GM12801 (cell line): ENCODE results near the gene SPDEF.

Source experiments
- CTCF ChIP-seq: IDR thresholded peaks from one replicate; pipeline ENCODE4 v1.5.1; 2011; ENCODE audit warnings: control low read depth; ENCODE audit not compliant: insufficient read length; ENCODE audit errors: extremely low read depth

SPDEF gene

GRCh38 chr6:34506718-34507117 lies 49.4 kb downstream of the SPDEF start:
- no peak for TF ChIP-seq CTCF

DNA sequence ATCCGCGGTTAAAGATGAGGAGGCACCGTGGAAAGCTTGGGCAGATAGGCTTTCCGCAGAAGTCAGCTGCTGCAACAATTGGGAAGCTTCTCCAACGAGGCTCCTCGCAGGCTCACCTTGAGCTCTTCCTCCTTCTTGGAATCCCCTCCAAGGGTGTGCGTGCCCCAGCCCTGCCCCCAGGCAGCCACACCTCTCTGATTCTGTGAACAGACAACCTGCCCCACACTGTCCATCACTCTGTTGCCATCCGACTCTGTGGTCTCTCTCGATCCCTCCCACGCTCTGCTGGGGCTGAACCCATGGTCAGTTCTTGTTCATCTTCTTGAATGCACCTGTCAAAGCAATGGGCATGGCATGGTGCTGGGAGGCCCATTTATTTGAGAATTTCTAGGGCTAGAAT lies 58.7 kb downstream of the SPDEF start:
- no peak for TF ChIP-seq CTCF

DNA sequence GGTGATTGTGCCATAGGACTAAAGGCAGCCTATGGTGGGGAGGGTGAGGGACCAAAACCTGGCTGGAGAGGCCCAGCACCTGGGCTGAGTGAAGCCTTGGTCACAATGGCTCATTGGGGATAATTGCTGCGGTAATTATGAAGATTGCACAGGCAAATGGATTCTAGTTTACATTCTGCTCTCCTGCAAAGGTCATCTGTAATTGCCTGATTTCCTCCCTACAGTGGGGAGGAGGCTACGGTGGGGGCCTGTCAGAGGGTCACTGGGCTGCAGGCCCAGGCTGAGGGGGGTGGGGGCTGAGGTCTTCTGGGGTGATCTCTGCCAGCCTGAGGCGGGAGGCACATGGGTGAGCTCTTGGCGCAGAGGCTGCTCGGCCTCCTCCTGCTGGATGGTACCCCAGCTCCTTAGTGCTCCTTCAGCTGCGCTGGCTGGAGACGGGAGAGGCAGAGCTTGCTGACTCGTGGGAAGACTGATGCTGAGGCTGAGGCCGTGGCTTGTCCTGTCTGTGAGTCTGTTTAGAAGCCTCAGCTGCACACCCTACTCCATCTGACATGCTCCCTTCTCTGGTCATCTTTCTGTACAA lies 59.9 kb downstream of the SPDEF start:
- no peak for TF ChIP-seq CTCF

DNA sequence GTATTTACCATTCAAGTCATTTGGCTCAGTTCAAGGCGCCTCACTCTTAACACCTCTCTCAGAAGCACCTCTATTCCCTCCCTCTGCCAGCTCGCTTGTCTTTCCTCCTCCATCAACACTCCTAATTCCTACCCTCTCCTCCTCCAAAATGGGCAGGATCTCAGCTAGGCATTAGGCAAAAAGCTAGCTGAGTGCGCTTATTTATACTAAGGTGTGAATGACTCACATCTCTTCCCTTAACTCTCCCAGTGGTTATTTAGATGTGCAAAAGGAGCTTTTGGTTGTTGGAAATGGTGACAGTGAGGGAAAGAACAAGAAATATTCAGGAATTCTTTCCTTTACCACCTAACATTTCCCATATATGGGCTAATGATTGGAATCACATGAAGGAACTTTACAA lies 61.2 kb downstream of the SPDEF start:
- no peak for TF ChIP-seq CTCF

GRCh38 chr6:34493344-34493743 lies 62.8 kb downstream of the SPDEF start:
- no peak for TF ChIP-seq CTCF

- no peak for TF ChIP-seq CTCF
Measured at GRCh38 chr6:34491091-34491430, 65.1 kb downstream of the SPDEF start.

- no peak for TF ChIP-seq CTCF
Measured at GRCh38 chr6:34490390-34491090, 65.6 kb downstream of the SPDEF start.
